Cardiac septum (tissue), 1 donor: ENCODE measurements around the gene BOD1L2. TPM values are rescaled to one million over a fixed set of nuclear protein-coding genes. Genes with fewer than 3 reads are reported as not detected.

Experiments used
- total RNA-seq: library from RNA; stranded (reverse); fragmentation: NEBNext Ultra II Directional; extraction: Animal tissue kit (Norgen Biotek cat#: 25700); gene quantifications from one replicate; pipeline ENCODE4 v1.2.1, GENCODE V29; 2021
- donor health status: DM: no; HTN: no; CAD: no.

The BOD1L2 gene
- total RNA-seq, 1 donor from 2014 or later, result not detected

Other genes starting within 250 kb of the BOD1L2 start
- 0.35 TPM for gene ST8SIA3, start 205.5 kb downstream of the BOD1L2 start, total RNA-seq